ENCODE results near the gene SOX15.

Gene SOX15

GRCh38 chr17:7576432-7576937 is 13.4 kb downstream of the SOX15 start:
- DNase-seq, result no peak

GRCh38 chr17:7575959-7576358 is 13.9 kb downstream of the SOX15 start:
- no peak for DNase-seq

- no peak for DNase-seq
These were observed 14.4 kb downstream of the SOX15 start for GRCh38 chr17:7575481-7575883.

GRCh38 chr17:7574176-7574953 is 15.5 kb downstream of the SOX15 start:
- DNase-seq, result no peak

- DNase-seq, result peak; percentile 80
These were observed 16.4 kb downstream of the SOX15 start for GRCh38 chr17:7573324-7574080.

- peak; percentile 96 for DNase-seq
These were observed 17.1 kb downstream of the SOX15 start for GRCh38 chr17:7572588-7573323.

GRCh38 chr17:7572338-7572587 is 17.6 kb downstream of the SOX15 start:
- DNase-seq, result no peak

- no peak for DNase-seq
These were observed 19.5 kb downstream of the SOX15 start for GRCh38 chr17:7570351-7570750.

GRCh38 chr17:7569571-7569970 is 20.3 kb downstream of the SOX15 start:
- no peak for DNase-seq

GRCh38 chr17:7563115-7563869 is 26.6 kb downstream of the SOX15 start:
- no peak for DNase-seq

- DNase-seq, result no peak
These were observed 27.7 kb downstream of the SOX15 start for GRCh38 chr17:7562208-7562605.

- peak; percentile 79 for DNase-seq
These were observed 28.2 kb downstream of the SOX15 start, which contains the start of gene SENP3 for GRCh38 chr17:7561589-7562207. Gene SENP3 (plus strand): TSS chr17:7561919. CDS start chr17:7563077, 1,158 bp downstream.

GRCh38 chr17:7561028-7561575 is 28.8 kb downstream of the SOX15 start:
- peak; percentile 79 for DNase-seq

- no peak for DNase-seq
These were observed 29.5 kb downstream of the SOX15 start for GRCh38 chr17:7560172-7561027.

- no peak for DNase-seq
These were observed 30.3 kb downstream of the SOX15 start for GRCh38 chr17:7559320-7560171.

- DNase-seq, result no peak
These were observed 31.2 kb downstream of the SOX15 start, which contains the start of gene TNFSF13 for GRCh38 chr17:7558544-7559319. Gene TNFSF13 (plus strand): TSS chr17:7558750. CDS start chr17:7559040, 290 bp downstream.

GRCh38 chr17:7557775-7558543 is 31.9 kb downstream of the SOX15 start:
- DNase-seq, result peak; percentile 66

GRCh38 chr17:7557147-7557764 is 32.6 kb downstream of the SOX15 start:
- no peak for DNase-seq
